GM10266 (cell line): ENCODE data around the gene TXNDC2.
A peak's percentile ranks its signal among the peaks of the same experiment; 100 is the strongest.

Source experiments
- DNase-seq: peaks from one replicate; pipeline ENCODE4 v3.0.0; 2012; ENCODE audit errors: extremely low spot score
- CTCF ChIP-seq: IDR thresholded peaks from 2 replicates; pipeline ENCODE4 v1.5.1; 2012; ENCODE audit warnings: mild to moderate bottlenecking, low read depth; ENCODE audit not compliant: control insufficient read depth, insufficient read depth; ENCODE audit errors: missing control alignments

TXNDC2 gene

GRCh38 chr18:9868857-9869714 lies 16.7 kb upstream of the TXNDC2 start:
- no peak for TF ChIP-seq CTCF
- DNase-seq: no peak

- DNase-seq: peak; percentile 18
- TF ChIP-seq CTCF: no peak
These were observed 15.9 kb upstream of the TXNDC2 start for GRCh38 chr18:9869715-9870430.

GRCh38 chr18:9870431-9871008 lies 15.3 kb upstream of the TXNDC2 start:
- no peak for DNase-seq
- no peak for TF ChIP-seq CTCF

GRCh38 chr18:9871244-9871746 lies 14.5 kb upstream of the TXNDC2 start:
- DNase-seq: no peak
- TF ChIP-seq CTCF: no peak

GRCh38 chr18:9872823-9873222 lies 12.9 kb upstream of the TXNDC2 start:
- TF ChIP-seq CTCF: no peak

DNA sequence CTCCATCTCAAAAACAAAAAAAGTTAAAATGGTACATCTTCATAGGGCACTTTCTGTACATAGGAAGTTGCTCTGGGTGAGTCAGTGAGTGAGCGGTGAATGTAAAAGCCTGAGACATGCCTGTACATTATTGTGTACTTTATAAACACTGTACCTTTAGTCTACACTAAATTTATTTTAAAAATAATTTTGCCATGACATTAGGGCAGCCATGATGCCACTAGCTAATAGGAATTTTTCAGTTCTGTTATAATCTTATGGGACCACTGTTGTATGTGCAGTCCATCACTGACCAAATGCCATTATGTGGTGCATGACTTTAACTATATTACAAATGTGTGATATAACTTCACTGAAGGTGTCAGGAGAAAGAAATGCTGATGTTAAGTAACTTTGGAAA lies 11.0 kb upstream of the TXNDC2 start:
- TF ChIP-seq CTCF: no peak
- DNase-seq: no peak

More at GRCh38 chr18:9872823-9873222, 12.9 kb upstream of the TXNDC2 start:
- no peak for DNase-seq
